ENCODE data around the gene SPESP1.
A peak's percentile ranks its signal among the peaks of the same experiment; 100 is the strongest.
"Not testable (repeated sequence)": the region's sequence is repeated elsewhere in the genome, so short reads cannot be mapped to it uniquely, and the experiment has no call there.

SPESP1 gene

DNA sequence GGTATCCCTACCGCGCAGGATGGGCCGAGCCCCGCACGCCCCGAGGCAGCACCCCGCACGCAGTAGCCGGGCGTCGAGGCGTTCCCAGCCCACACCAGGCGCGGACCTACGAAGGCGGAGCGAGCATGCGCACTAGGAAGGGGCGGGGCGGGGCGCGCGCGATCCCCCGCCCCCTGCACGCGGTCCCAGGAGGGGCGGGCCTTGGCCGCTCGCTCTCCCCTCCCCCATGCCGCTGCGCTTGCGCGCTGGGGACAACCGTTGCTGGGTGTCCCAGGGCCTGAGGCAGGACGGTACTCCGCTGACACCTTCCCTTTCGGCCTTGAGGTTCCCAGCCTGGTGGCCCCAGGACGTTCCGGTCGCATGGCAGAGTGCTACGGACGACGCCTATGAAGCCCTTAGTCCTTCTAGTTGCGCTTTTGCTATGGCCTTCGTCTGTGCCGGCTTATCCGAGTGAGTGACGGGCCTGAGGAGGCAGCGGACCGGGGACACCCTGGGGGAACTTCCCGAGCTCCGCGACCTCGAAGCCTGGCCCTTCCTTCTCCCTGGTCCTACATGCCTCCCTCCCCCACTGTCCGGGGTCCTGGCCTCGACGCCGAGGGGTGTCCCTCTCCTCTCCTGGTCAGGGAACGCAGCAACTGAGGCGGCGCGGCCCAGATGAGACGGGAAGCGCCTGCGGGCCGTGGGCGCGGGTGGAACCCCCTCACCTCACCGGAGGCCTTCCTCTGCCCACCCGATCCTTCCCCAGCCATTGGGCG lies at the start of gene SPESP1:
TSS of gene SPESP1 (plus strand) at position 258 of the 755 bp plus-strand sequence. CDS start at position 387, 129 bp downstream.
- DNase-seq, result no peak

DNA sequence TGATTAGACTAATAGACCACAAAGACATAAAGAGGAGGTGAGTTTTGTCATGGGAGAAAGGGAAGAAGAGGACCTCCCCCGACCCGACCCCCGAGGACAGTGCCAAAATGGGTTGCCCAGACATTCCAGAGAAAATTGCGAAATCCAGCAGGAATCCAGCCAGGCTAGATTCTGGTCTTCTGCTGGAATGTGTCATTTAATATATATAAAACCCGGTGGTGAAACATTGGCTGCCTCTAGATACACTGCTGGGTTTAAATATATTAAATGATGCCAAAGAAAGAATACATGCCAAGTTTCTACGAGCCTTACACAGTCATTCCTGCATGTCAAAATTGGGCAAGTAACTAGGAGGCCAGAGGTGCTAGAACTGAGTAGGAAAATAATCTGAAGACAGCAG lies 45.3 kb upstream of the SPESP1 start:
- DNase-seq, result no peak

DNA sequence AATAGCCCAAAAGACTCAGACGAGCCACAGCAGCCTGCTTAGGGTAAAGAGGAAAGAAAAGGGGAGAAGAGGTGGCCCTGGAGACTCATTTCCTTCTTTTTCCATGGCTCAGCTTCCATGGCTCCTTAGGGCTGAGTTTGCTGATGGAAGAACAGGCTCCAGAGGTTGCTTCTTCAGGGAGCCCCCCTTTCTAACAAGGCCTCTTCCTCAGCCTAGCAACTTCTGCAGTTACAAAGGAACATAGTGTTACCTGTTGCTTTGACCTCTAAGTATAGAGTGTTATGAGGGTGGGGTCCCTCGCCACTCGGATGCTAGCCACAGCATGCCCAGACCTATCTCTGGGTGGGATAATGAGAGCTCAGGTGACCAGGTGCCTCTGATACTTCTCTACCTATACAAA lies 43.2 kb upstream of the SPESP1 start:
- DNase-seq, result no peak

DNA sequence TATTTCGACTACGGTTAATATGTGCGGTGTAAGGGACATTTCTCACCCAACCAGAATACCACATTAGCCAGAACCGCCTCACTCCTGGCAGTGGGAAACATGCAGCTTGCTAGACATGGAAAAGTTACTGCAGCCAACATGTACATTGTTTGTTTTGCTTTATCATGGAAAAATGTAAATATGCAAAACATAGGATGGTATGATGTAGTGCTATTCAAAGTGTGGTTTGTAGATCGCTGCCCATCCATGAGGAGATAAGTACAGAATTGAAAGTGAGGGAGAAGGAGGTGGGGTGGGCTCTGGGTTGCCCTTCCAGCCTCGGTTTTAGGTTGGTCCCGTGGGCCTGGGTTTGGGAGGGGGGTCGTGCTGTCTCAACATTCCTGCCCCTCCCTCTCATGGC lies 42.5 kb upstream of the SPESP1 start:
- DNase-seq, result no peak

DNA sequence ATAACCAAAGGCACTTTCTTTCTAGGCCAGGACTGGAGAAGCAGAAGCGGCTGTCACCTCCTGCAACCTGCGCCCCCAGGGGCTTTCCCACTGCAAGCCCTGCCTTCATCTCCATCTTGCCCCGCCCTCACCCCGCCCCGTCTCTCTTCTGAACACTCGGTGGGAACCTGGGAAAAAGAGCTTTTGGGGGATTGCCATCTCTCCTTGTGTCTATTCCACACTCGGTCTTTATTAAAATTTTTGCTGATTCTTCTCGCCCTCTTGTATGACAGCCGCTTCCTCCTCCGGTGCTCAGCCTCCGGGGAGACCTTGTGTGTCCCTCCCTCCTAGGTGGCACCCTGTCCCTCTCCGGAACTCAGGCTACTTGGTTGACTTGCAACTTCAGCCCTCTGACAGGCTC lies 41.9 kb upstream of the SPESP1 start:
- no peak for DNase-seq

DNA sequence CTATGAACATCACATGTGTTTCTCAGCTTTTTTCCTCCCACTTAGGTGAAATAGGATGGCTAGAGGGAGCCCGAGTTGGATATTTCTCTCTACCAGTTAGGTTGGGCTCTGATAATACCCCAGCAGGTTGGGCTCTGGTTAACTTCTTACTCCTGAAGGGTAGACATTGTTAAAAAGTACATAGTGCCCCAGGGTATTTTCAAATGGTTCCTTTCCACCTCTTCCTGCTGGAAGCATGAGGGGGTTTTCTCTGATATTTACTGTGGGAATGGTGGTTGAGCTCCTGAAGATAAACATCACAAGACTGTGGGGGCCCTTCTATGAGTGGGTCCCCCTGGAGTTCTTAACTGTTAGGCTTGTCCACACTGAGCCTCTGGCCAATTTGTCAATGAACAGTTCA lies 36.1 kb upstream of the SPESP1 start:
- DNase-seq, result no peak

DNA sequence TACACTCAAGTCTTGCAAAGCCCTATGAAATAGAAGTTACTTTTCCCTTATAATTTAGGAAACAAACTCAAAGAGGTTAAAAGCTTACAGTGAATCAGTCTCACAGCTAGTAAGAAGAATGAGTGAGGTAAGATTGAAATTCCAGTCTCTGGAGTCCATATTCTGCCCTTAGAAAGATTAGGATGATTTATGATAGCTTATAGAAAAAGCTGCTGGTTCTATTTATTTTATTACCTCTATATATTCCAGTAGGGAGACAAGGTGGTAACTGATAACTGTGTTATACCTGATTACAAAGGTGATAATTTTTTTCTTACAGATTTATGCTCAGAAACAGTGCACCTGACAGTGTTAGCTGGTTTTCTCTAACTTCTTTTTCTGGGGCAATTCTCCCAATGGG lies 34.1 kb upstream of the SPESP1 start:
- no peak for DNase-seq

DNA sequence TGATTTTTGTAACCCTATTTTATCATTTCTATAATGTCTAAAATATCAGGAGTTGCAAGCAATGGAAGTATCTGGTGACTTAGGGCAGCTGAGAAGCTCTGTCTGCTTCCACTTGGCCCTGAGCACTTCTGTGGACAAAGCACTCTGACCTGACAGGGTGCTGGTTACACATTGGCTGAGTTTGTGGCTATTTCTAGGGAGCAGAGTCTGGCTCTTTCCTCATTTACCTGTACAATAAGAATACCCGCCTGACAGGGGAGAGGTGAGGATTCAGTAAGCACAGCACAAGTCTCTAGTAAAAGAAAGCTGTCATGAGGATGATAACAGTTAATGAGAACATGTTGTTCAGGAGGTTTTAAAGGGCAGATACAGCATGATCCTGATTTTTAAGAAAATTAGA lies 33.3 kb upstream of the SPESP1 start:
- no peak for DNase-seq

DNA sequence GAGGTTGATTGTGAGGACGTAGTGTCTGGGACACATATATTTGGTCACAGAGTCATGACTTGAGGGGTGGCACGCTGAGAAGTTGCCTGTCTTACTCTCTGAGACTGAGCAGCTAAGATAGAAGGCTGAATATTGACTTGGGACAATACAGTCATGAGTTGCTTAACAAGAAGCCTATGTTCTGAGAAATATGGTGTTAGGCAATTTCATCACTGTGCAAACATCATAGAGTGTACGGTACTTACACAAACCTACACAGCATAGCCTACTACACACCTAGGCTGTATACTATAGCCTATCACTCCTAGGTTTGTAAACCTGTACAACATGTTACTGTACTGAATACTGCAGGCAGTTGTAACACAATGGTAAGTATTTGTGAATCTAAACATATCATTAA lies 30.3 kb upstream of the SPESP1 start:
- DNase-seq, result no peak

DNA sequence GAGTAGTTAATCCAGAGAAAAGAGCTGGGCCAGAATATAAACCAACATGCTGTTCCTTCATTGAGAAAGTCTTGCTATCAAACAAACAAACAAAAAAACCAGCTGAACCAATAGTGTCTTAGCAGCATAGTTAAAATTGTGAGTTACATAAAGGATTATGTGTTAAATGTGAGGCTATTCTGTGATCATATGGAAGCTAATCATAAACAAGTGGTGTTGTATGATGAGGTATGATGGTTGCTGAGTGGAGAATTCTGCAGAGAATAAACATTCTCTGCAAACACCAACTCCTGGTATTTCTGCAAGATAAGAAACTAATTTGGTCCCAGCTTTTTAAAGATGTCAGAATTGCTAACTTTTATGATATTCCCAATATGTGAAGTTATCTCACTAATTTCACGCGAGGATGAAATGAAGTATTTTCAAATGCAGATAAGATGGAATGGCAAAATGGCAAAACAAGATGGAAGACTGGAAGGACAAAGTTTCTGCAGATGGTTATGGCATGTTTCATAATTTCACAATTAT lies 22.9 kb upstream of the SPESP1 start:
- no peak for DNase-seq

DNA sequence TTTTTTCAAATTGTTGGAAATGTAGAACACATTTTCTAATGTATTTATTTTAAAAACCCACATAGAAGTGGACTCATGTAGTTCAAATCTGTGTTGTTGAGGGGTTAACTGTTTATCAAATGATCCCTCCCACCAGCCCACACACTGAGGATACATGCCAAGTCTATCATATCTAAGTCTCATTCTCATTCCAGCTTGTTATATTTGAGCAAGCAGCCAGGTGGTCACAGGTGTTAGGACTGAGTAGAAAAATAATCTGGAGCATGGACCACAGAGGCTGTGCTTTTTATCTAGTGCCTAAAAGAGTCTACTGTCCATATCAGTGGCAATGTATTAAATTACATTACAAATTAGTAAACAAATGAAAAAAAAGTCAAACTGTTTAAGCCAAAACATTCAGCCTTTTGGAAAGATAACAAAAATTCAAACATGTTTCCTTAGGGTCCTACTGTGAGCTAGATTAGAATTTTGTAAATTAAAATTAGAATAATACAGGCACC lies 20.7 kb upstream of the SPESP1 start:
- no peak for DNase-seq

DNA sequence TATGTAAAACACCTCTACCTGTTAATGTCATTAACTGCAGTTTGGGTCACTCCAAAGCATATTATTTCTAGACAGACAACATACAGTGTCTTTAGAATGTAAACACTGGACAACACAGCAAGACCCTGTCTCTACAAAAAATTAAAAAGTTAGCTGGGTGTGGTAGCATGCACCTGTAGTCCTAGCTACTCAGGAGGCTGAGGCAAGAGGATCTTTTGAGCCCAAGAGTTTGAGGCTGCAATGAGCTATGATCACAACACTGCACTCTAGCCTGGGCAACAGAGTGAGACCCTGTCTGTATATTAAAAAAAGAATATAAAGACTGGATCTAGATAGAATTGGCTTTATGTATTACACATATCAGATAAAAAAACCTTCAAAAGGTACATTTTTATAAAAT lies 20.0 kb upstream of the SPESP1 start:
- DNase-seq, result no peak

DNA sequence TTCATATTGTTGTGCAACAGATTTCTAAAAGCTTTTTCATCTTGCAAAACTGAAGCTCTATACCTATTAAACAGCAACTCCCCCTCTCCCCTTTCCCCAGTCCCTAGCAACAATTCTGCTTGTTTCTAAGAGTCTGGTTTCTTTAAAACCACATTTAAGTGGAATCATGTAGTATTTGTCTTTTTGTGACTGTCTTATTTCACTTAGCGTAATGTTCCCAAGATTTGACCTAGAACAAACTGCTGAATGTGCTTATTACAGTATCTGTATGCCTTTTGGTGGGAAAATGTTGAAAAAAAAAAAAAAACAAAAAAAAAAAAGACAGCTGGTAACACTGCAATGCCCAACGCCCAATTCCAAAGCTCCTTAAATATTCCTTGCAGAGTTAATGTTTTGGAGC lies 19.5 kb upstream of the SPESP1 start:
- no peak for DNase-seq

DNA sequence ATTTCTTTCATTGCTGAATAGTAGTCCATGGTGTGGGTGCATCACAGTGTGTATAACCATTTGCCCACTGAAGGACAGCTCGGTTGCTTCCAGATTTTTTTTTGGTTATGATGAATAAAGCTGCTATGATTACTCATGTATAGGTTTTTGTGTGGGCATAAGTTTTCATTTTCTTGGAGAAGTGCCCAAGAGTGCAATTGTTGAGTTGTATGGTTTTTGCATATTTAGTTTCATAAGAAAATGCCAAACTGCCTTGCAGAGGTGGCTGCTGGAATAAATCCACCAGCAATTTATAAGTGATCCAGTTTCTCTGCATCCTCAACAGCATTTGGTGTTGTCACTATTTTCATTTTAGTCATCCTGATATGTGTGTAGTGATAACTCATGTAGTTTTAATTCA lies 8.4 kb upstream of the SPESP1 start:
- DNase-seq, result no peak

DNA sequence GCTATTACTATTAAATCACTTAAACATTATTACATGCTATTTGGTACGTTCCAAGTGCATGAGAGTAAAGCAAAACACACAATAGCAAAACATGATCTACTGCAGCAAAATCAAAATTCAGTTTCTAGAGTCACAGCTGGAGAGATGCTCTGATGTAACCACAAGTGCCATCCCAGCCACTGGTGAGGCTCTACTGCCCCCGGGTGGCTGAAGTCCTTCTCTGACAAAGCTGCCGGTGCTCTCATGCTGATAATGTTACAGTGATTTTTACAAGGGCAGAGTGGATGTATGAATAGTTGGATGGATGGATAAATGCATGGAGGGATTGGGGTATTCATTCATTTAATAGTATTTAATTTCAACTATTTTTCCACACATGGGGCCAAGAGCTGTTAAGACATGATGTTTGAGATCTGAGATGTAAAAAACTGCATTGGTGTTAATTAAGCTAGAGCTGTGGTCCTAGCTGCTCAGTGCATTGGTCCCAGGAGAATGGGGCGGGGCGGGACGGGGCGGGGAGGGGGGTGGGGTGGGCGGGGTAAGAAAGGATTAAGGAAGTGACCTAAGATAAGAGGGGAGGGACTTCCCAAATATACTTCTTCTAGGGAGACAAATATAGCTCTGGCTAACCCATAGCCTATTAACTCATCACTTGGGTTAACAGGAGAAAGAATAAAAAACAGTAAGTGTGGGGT lies 5.3 kb upstream of the SPESP1 start:
- DNase-seq, result peak; percentile 77

DNA sequence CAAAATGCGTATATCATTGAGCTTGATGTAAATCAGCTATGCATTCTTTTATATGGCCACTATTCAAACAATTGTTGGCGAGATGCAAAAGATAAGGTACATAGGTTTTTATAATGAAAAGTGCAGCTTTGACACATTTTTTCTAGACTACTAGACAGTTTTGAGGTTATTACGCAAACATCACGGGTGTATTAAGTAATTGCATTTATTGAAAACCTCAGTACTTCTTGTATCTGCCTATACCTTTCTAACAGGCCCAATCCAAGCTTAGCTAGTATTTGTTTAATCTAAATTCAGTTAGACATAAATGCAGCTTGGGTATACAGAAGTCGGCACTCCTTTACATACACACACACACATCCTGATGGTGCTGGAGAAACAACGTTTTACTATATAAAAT lies 2.7 kb downstream of the SPESP1 start:
- DNase-seq, result no peak

DNA sequence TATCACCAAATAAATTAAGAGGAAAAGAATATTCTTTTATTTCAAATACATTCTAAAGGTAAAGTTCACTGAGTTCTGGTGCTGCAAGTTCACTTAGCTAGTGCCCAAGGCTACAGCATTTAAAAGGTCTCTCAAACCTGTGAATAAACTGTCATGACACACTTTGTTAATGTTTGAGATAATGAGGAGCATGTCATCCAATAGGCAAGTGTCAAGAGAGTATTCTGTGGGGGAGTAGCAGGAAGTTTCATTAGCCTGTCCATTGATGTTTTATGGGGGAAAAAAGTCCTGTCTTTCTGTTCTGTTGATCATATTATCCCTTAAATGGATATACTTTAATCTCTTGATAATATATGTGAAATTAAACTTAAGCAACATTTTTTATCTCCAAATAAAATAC lies 4.0 kb downstream of the SPESP1 start:
- no peak for DNase-seq

DNA sequence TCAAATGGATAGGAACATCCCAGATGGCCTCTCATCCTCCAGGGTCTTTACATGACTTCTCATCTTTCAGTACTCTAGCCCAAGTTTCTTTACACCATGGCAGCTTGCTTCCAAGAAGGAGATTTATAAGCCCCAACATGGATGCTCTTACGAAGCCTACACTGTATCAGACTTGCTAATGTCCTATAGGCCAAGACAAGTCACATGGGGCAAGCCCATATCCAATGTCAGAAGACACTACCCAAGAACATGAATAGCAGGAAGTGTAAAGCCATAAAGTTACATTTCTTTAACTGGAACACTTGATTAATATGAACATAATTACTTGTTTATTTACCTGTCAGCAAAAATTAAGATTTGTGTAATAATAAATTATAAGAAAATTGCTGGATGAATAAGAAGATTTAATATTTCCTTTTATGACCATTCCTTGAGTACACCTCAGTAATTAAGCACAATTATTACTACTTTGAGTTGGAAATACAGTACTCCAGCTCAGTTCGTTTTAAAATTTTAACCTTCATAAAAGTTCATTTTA lies 5.1 kb downstream of the SPESP1 start:
- DNase-seq, result no peak

DNA sequence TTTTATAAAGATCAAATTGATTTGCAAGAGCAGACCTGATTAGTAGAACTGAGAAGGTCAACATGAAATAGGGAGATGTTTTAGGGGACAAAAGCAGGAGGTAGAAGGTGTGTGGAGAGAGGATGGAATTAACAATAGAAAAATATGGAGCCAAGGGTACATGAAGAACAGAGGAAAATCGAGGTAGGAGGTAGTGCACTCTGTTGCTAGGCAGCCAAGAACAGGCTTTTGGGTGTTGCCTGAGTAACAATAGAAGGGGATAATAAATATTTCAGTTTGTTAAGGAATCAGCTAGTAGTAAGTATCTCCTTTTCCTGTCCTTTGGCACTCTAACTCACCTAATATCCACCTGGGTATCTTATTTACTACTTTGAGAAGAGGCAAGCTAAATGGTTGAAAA lies 9.2 kb downstream of the SPESP1 start:
- no peak for DNase-seq

DNA sequence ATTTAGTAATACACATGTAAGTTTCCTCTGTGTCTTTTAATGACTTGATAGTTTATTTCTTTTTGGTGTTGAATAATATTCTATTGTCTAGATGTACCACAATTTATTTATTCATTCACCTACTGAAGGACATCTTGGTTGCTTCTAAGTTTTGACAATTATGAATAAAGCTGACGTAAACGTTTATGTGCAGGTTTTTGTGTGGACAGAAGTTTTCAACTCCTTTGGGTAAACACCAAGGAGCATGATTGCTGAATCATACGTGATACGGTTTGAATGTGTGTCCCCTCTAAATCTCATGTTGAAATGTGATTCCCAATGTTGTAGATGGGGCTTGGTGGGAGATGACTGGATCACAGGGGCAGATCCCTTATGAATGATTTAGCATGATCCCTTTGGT lies 21.5 kb downstream of the SPESP1 start:
- DNase-seq, result no peak

DNA sequence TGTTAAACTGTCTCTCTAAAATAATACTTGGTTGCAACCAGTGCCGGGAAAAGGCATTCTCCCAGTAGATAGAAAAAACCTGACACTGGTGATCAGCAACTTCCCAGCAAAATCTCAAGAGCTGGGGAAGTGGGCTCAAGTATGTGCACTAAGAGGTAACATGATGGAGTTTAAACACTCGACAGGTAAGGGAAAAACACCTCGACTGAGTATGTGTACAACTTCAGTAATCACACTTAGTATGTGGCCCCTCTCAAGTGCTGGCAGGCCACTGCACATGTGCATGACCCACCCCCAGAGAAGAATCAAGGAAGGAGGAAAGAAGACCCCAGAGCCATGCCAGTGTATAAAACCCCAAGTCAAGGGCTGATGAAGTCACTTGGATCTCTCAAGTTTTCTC lies 27.4 kb downstream of the SPESP1 start:
- DNase-seq, result no peak

DNA sequence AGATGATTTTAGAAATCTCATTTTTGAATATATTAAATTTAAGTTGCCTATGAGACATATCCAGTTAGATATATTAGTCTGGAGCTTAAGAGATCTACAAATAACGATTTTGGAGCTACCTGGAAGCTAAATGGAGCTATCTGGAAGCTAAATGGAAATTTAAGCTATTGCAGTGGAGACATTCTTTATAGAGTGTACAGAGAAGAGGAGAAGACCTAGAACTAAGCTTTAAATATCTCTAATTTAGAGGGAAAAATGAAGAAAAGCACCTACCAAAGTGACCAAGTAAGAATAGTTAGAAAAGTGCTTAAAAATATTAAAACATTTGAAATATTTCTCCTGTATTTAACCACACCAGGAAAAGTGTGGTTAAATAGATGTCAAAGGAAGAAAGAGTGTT lies 28.3 kb downstream of the SPESP1 start:
- no peak for DNase-seq

DNA sequence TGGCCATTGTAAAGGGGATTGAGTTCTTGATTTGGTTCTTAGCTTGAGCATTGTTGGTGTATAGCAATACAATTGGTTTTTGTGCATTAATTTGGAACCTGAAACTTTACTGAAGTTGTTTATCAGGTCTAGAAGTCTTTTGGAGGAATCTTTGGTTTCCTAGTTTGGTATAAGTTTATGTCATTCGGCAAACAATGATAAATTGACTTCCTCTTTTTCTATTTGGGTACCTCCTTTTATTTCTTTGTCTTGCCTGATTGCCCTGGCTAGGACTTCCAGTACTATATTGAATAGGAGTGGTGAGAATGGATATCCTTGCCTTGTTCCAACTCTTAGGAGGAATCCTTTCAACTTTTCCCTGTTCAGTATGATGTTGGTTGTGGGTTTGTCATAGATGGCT lies 32.1 kb downstream of the SPESP1 start:
- DNase-seq, result no peak

DNA sequence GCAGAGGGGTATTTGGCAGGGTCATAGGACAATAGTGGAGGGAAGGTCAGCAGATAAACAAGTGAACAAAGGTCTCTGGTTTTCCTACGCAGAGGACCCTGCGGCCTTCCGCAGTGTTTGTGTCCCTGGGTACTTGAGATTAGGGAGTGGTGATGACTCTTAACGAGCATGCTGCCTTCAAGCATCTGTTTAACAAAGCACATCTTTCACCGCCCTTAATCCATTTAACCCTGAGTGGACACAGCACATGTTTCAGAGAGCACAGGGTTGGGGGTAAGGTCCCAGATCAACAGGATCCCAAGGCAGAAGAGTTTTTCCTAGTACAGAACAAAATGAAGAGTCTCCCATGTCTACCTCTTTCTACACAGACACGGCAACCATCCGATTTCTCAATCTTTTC lies 33.4 kb downstream of the SPESP1 start:
- not testable (repeated sequence) for DNase-seq
